Esophagus muscularis mucosa (tissue), 3 donors: ENCODE results near the gene TIMM13.

Experiments used
- CTCF ChIP-seq, 3 experiments: fragments of 200-600 bp in 2 of 3; fragments of 450-650 bp in 1 of 3; sonication (generic) in 2 of 3; IDR thresholded peaks; one replicate each; pipeline ENCODE4 v1.5.1; 2017 to 2019; ENCODE audit warnings: antibody characterized with exemption in 3 of 3, mild to moderate bottlenecking in 2 of 3, moderate library complexity in 1 of 3
- POLR2A ChIP-seq: fragments of 450-650 bp; IDR thresholded peaks from one replicate; pipeline ENCODE4 v1.6.1; 2017; ENCODE audit warnings: antibody characterized with exemption, moderate library complexity, mild to moderate bottlenecking, low read depth
- POLR2AphosphoS5 ChIP-seq, 2 donors: sonication (generic); formaldehyde crosslinking; IDR thresholded peaks; one replicate each; pipeline ENCODE4 v1.6.1; 2017; ENCODE audit warnings: antibody characterized with exemption in 2 of 2

- TF ChIP-seq POLR2A (no peak), CTCF (IDR thresholded peaks at IDR 0.05) (no peak), POLR2AphosphoS5 (IDR thresholded peaks at IDR 0.05) (no peak)
Observed at GRCh38 chr19:2440515-2440914, 13.1 kb upstream of the TIMM13 start.
